Measurements from ENCODE around the gene NDUFB6.
"Not testable (repeated sequence)": the region's sequence is repeated elsewhere in the genome, so short reads cannot be mapped to it uniquely, and the experiment has no call there.

NDUFB6 gene

GRCh38 chr9:32550562-32551275 lies 22.2 kb downstream of the NDUFB6 start:
- peaks cover 30% of the 10 kb centered on the region for H3K36me3 Mint-ChIP-seq (ENCODE audit: low read depth)
- peaks cover 51% of the 10 kb centered on the region for H3K4me1 Mint-ChIP-seq (ENCODE audit: low read depth)

GRCh38 chr9:32550150-32550561 lies 22.8 kb downstream of the NDUFB6 start:
- peaks cover 29% of the 10 kb centered on the region for H3K36me3 Mint-ChIP-seq (ENCODE audit: low read depth)
- no peaks in the 10 kb centered on the region for H3K9me3 Mint-ChIP-seq
- peak overlapping the region; percentile 67 for H3K27ac Mint-ChIP-seq
- H3K27me3 Mint-ChIP-seq, result no peaks in the 10 kb centered on the region
- peaks cover 50% of the 10 kb centered on the region for H3K4me1 Mint-ChIP-seq (ENCODE audit: low read depth)
- H3K4me3 Mint-ChIP-seq, result peak overlapping the region; percentile 98

More at GRCh38 chr9:32550562-32551275, 22.2 kb downstream of the NDUFB6 start:
- H3K4me3 Mint-ChIP-seq, result peak overlapping the region; percentile 98
- peak overlapping the region; percentile 99 for H3K27ac Mint-ChIP-seq
- H3K27me3 Mint-ChIP-seq, result no peaks in the 10 kb centered on the region
- H3K9me3 Mint-ChIP-seq, result no peaks in the 10 kb centered on the region

- not testable (repeated sequence) for H3K27ac Mint-ChIP-seq, H3K27me3 Mint-ChIP-seq, H3K9me3 Mint-ChIP-seq, H3K4me3 Mint-ChIP-seq
- Mint-ChIP-seq H3K4me1 (ENCODE audit: low read depth) (peaks cover 39% of the 10 kb centered on the region), H3K36me3 (ENCODE audit: low read depth) (peaks cover 34% of the 10 kb centered on the region)
Observed at GRCh38 chr9:32548213-32548612, 24.7 kb downstream of the NDUFB6 start.

GRCh38 chr9:32545884-32546283 lies 27.1 kb downstream of the NDUFB6 start:
- no peaks in the 10 kb centered on the region for H3K9me3 Mint-ChIP-seq
- H3K27me3 Mint-ChIP-seq, result no peaks in the 10 kb centered on the region
- H3K36me3 Mint-ChIP-seq (ENCODE audit: low read depth), result peaks cover 50% of the 10 kb centered on the region
- no peak overlapping the region for H3K4me3 Mint-ChIP-seq
- H3K4me1 Mint-ChIP-seq (ENCODE audit: low read depth), result peaks cover 31% of the 10 kb centered on the region
- H3K27ac Mint-ChIP-seq, result no peak overlapping the region

- H3K9me3 Mint-ChIP-seq, result no peaks in the 10 kb centered on the region
- no peaks in the 10 kb centered on the region for H3K27me3 Mint-ChIP-seq
- H3K27ac Mint-ChIP-seq, result no peak overlapping the region
- peaks cover 12% of the 10 kb centered on the region for H3K4me1 Mint-ChIP-seq (ENCODE audit: low read depth)
- H3K36me3 Mint-ChIP-seq (ENCODE audit: low read depth), result peaks cover 34% of the 10 kb centered on the region
- no peak overlapping the region for H3K4me3 Mint-ChIP-seq
Observed at GRCh38 chr9:32543047-32543446, 29.9 kb downstream of the NDUFB6 start.

- no peaks in the 10 kb centered on the region for H3K4me1 Mint-ChIP-seq (ENCODE audit: low read depth)
- H3K27me3 Mint-ChIP-seq, result no peaks in the 10 kb centered on the region
- no peak overlapping the region for H3K4me3 Mint-ChIP-seq
- no peaks in the 10 kb centered on the region for H3K9me3 Mint-ChIP-seq
- H3K36me3 Mint-ChIP-seq (ENCODE audit: low read depth), result peaks cover 12% of the 10 kb centered on the region
- no peak overlapping the region for H3K27ac Mint-ChIP-seq
Observed at GRCh38 chr9:32533816-32534215, 39.1 kb downstream of the NDUFB6 start.

GRCh38 chr9:32533336-32533735 lies 39.6 kb downstream of the NDUFB6 start:
- Mint-ChIP-seq H3K27me3 (no peaks in the 10 kb centered on the region), H3K4me3 (no peak overlapping the region), H3K27ac (no peak overlapping the region), H3K4me1 (ENCODE audit: low read depth) (no peaks in the 10 kb centered on the region), H3K9me3 (no peaks in the 10 kb centered on the region), H3K36me3 (ENCODE audit: low read depth) (peaks cover 12% of the 10 kb centered on the region)

- H3K4me3 Mint-ChIP-seq, result peak overlapping the region; percentile 89
- H3K27ac Mint-ChIP-seq, result peak overlapping the region; percentile 88
- no peaks in the 10 kb centered on the region for H3K27me3 Mint-ChIP-seq
- no peaks in the 10 kb centered on the region for H3K9me3 Mint-ChIP-seq
- peaks cover 51% of the 10 kb centered on the region for H3K4me1 Mint-ChIP-seq (ENCODE audit: low read depth)
- H3K36me3 Mint-ChIP-seq (ENCODE audit: low read depth), result peaks cover 27% of the 10 kb centered on the region
Observed at GRCh38 chr9:32526707-32527048, 46.3 kb downstream of the NDUFB6 start.

GRCh38 chr9:32526041-32526706 lies 46.8 kb downstream of the NDUFB6 start, which contains the start of gene RIGI:
Gene RIGI (minus strand): TSS chr9:32526196. CDS start chr9:32526166, 30 bp downstream.
- Mint-ChIP-seq H3K36me3 (ENCODE audit: low read depth) (peaks cover 30% of the 10 kb centered on the region), H3K9me3 (no peaks in the 10 kb centered on the region), H3K4me1 (ENCODE audit: low read depth) (peaks cover 55% of the 10 kb centered on the region), H3K4me3 (peak within 1 kb of the TSS; percentile 89), H3K27me3 (no peaks in the 10 kb centered on the region), H3K27ac (peak within 1 kb of the TSS; percentile 88)

GRCh38 chr9:32525709-32526030 lies 47.3 kb downstream of the NDUFB6 start:
- Mint-ChIP-seq H3K27me3 (no peaks in the 10 kb centered on the region), H3K27ac (peak overlapping the region; percentile 88), H3K4me1 (ENCODE audit: low read depth) (peaks cover 55% of the 10 kb centered on the region), H3K4me3 (peak overlapping the region; percentile 89), H3K36me3 (ENCODE audit: low read depth) (peaks cover 27% of the 10 kb centered on the region), H3K9me3 (no peaks in the 10 kb centered on the region)

GRCh38 chr9:32524892-32525708 lies 47.9 kb downstream of the NDUFB6 start:
- Mint-ChIP-seq H3K36me3 (ENCODE audit: low read depth) (peaks cover 30% of the 10 kb centered on the region), H3K4me3 (peak overlapping the region; percentile 89), H3K27ac (peak overlapping the region; percentile 88), H3K4me1 (ENCODE audit: low read depth) (peaks cover 58% of the 10 kb centered on the region), H3K9me3 (no peaks in the 10 kb centered on the region), H3K27me3 (no peaks in the 10 kb centered on the region)

GRCh38 chr9:32524558-32524891 lies 48.4 kb downstream of the NDUFB6 start:
- H3K27me3 Mint-ChIP-seq, H3K27ac Mint-ChIP-seq, H3K9me3 Mint-ChIP-seq: not testable (repeated sequence)
- peak overlapping the region; percentile 89 for H3K4me3 Mint-ChIP-seq
- peaks cover 58% of the 10 kb centered on the region for H3K4me1 Mint-ChIP-seq (ENCODE audit: low read depth)
- H3K36me3 Mint-ChIP-seq (ENCODE audit: low read depth), result peaks cover 30% of the 10 kb centered on the region

- Mint-ChIP-seq H3K9me3 (no peaks in the 10 kb centered on the region), H3K27me3 (no peaks in the 10 kb centered on the region), H3K36me3 (ENCODE audit: low read depth) (peaks cover 30% of the 10 kb centered on the region), H3K4me1 (ENCODE audit: low read depth) (peaks cover 58% of the 10 kb centered on the region), H3K4me3 (no peak overlapping the region), H3K27ac (no peak overlapping the region)
Observed at GRCh38 chr9:32523910-32524309, 49.0 kb downstream of the NDUFB6 start.

- peaks cover 5% of the 10 kb centered on the region for H3K9me3 Mint-ChIP-seq
- no peak overlapping the region for H3K4me3 Mint-ChIP-seq
- no peak overlapping the region for H3K27ac Mint-ChIP-seq
- H3K36me3 Mint-ChIP-seq (ENCODE audit: low read depth), result peaks cover 60% of the 10 kb centered on the region
- peaks cover 38% of the 10 kb centered on the region for H3K4me1 Mint-ChIP-seq (ENCODE audit: low read depth)
- no peaks in the 10 kb centered on the region for H3K27me3 Mint-ChIP-seq
Observed at GRCh38 chr9:32518276-32518675, 54.7 kb downstream of the NDUFB6 start.

GRCh38 chr9:32516241-32516640 lies 56.7 kb downstream of the NDUFB6 start:
- peak overlapping the region; percentile 49 for H3K27ac Mint-ChIP-seq
- peaks cover 40% of the 10 kb centered on the region for H3K36me3 Mint-ChIP-seq (ENCODE audit: low read depth)
- no peak overlapping the region for H3K4me3 Mint-ChIP-seq
- H3K27me3 Mint-ChIP-seq, result no peaks in the 10 kb centered on the region
- H3K9me3 Mint-ChIP-seq, result peaks cover 6% of the 10 kb centered on the region
- H3K4me1 Mint-ChIP-seq (ENCODE audit: low read depth), result peaks cover 39% of the 10 kb centered on the region

Data from stimulated activated naive CD8-positive, alpha-beta T cell treated with anti-CD3 and anti-CD28 coated beads, Interleukin-15, Interleukin-2, amounts not matched to agents 100 ng/mL and 50 ng/mL, for 24 hours (primary cell).